GM18499 (cell line): ENCODE results near the gene FBLIM1.

Source experiments
- ATAC-seq: cut with Tn5 transposase; IDR thresholded peaks from one replicate; pipeline ENCODE4 v1.9.1; 2021; ENCODE audit warnings: moderate number of reproducible peaks; ENCODE audit not compliant: insufficient read depth, unreplicated experiment

FBLIM1 gene

GRCh38 chr1:15758343-15758931 is at the start of gene FBLIM1:
Gene FBLIM1 (plus strand): TSS chr1:15758795. CDS start chr1:15764984, 6,189 bp downstream.
- no peak for ATAC-seq

- ATAC-seq = no peak
Measured at GRCh38 chr1:15709226-15709625, 49.4 kb upstream of the FBLIM1 start.

GRCh38 chr1:15712168-15712567 is 46.4 kb upstream of the FBLIM1 start:
- ATAC-seq = no peak

GRCh38 chr1:15714406-15715136 is 44.0 kb upstream of the FBLIM1 start:
- ATAC-seq = no peak

GRCh38 chr1:15717418-15718125 is 41.0 kb upstream of the FBLIM1 start:
- ATAC-seq = no peak

GRCh38 chr1:15718199-15718601 is 40.4 kb upstream of the FBLIM1 start:
- ATAC-seq = no peak

GRCh38 chr1:15719381-15720120 is 39.0 kb upstream of the FBLIM1 start:
- no peak for ATAC-seq

- no peak for ATAC-seq
Measured at GRCh38 chr1:15720861-15721260, 37.7 kb upstream of the FBLIM1 start.

- ATAC-seq = no peak
Measured at GRCh38 chr1:15722411-15722810, 36.2 kb upstream of the FBLIM1 start.

GRCh38 chr1:15722836-15723532 is 35.6 kb upstream of the FBLIM1 start:
- no peak for ATAC-seq

- no peak for ATAC-seq
Measured at GRCh38 chr1:15723631-15724246, 34.9 kb upstream of the FBLIM1 start.

GRCh38 chr1:15724949-15725880 is 33.4 kb upstream of the FBLIM1 start:
- no peak for ATAC-seq

- ATAC-seq = no peak
Measured at GRCh38 chr1:15726508-15726907, 32.1 kb upstream of the FBLIM1 start.

GRCh38 chr1:15727021-15727420 is 31.6 kb upstream of the FBLIM1 start:
- ATAC-seq = no peak

- ATAC-seq = no peak
Measured at GRCh38 chr1:15727424-15727823, 31.2 kb upstream of the FBLIM1 start.

GRCh38 chr1:15727866-15728534 is 30.6 kb upstream of the FBLIM1 start:
- no peak for ATAC-seq

- ATAC-seq = no peak
Measured at GRCh38 chr1:15728937-15729657, 29.5 kb upstream of the FBLIM1 start.

- ATAC-seq = no peak
Measured at GRCh38 chr1:15730423-15730822, 28.2 kb upstream of the FBLIM1 start.
